H9 (cell line): Measurements from ENCODE around the gene PDXP. TPM values are rescaled to one million over a fixed set of nuclear protein-coding genes. Genes with fewer than 3 reads are reported as not detected.

Experiments
- DNase-seq: peaks from one replicate; pipeline ENCODE4 v3.0.0-alpha.2; 2017
- H2AFZ ChIP-seq: one replicate; pipeline ENCODE4 v1.6.1; 2013; ENCODE audit warnings: mild to moderate bottlenecking, low read length, control low read depth, moderate library complexity
- H2AK5ac ChIP-seq: 2 replicates; pipeline ENCODE4 v1.6.1; 2013; ENCODE audit warnings: low read length, control low read depth, mixed read lengths; ENCODE audit not compliant: insufficient read length
- H2BK120ac ChIP-seq: one replicate; pipeline ENCODE4 v1.6.1; 2013; ENCODE audit warnings: low read depth, mild to moderate bottlenecking, low read length, control low read depth, inconsistent platforms; ENCODE audit not compliant: poor library complexity, severe bottlenecking
- H2BK12ac ChIP-seq: 2 replicates; pipeline ENCODE4 v1.6.1; 2013; ENCODE audit warnings: low read length, control low read depth, mixed read lengths, low read depth; ENCODE audit not compliant: insufficient read length
- H2BK15ac ChIP-seq: 2 replicates; pipeline ENCODE4 v1.6.1; 2013; ENCODE audit warnings: low read depth, low read length, control low read depth
- H2BK20ac ChIP-seq: one replicate; pipeline ENCODE4 v1.6.1; 2013; ENCODE audit warnings: low read depth, mild to moderate bottlenecking, low read length, control low read depth, inconsistent platforms; ENCODE audit not compliant: poor library complexity, severe bottlenecking
- H2BK5ac ChIP-seq: 2 replicates; pipeline ENCODE4 v1.6.1; 2013; ENCODE audit warnings: low read length, control low read depth, mixed read lengths; ENCODE audit not compliant: insufficient read length
- H3K14ac ChIP-seq: 2 replicates; pipeline ENCODE4 v1.6.1; 2013; ENCODE audit warnings: low read length, control low read depth; ENCODE audit not compliant: insufficient read depth
- H3K18ac ChIP-seq: 2 replicates; pipeline ENCODE4 v1.6.1; 2013; ENCODE audit warnings: low read depth, mild to moderate bottlenecking, mixed read lengths, low read length, control low read depth; ENCODE audit not compliant: insufficient read length
- H3K23ac ChIP-seq: 2 replicates; pipeline ENCODE4 v1.6.1; 2013; ENCODE audit warnings: low read length, control low read depth, mixed read lengths, low read depth; ENCODE audit not compliant: insufficient read length
- H3K23me2 ChIP-seq: 2 replicates; pipeline ENCODE4 v1.6.1; 2013; ENCODE audit warnings: low read depth, mild to moderate bottlenecking, mixed read lengths, low read length, control low read depth; ENCODE audit not compliant: insufficient read length, poor library complexity, severe bottlenecking
- H3K27ac ChIP-seq: 2 replicates; pipeline ENCODE4 v1.5.1; 2013; ENCODE audit warnings: low read length, control low read depth, mixed read lengths, low read depth; ENCODE audit not compliant: insufficient read length
- H3K27me3 ChIP-seq: 2 replicates; pipeline ENCODE4 v1.6.1; 2013; ENCODE audit warnings: low read length, control low read depth, inconsistent platforms; ENCODE audit not compliant: insufficient read depth
- H3K4ac ChIP-seq: 2 replicates; pipeline ENCODE4 v1.6.1; 2013; ENCODE audit warnings: low read depth, mild to moderate bottlenecking, control low read depth, inconsistent platforms, low read length, moderate library complexity
- H3K4me1 ChIP-seq: 2 replicates; pipeline ENCODE4 v1.6.1; 2013; ENCODE audit warnings: low read length, control low read depth, inconsistent platforms; ENCODE audit not compliant: insufficient read depth
- H3K4me2 ChIP-seq: 2 replicates; pipeline ENCODE4 v1.6.1; 2013; ENCODE audit warnings: low read length, control low read depth, mixed read lengths; ENCODE audit not compliant: insufficient read length, insufficient read depth
- H3K56ac ChIP-seq: 2 replicates; pipeline ENCODE4 v1.6.1; 2013; ENCODE audit warnings: low read depth, mild to moderate bottlenecking, mixed read lengths, low read length, control low read depth; ENCODE audit not compliant: insufficient read length
- H3K79me1 ChIP-seq: 2 replicates; pipeline ENCODE4 v1.6.1; 2013; ENCODE audit warnings: low read depth, mild to moderate bottlenecking, moderate library complexity, low read length, control low read depth, inconsistent platforms; ENCODE audit not compliant: insufficient read depth, poor library complexity, severe bottlenecking
- H3K79me2 ChIP-seq: 2 replicates; pipeline ENCODE4 v1.6.1; 2013; ENCODE audit warnings: low read length, control low read depth, inconsistent platforms; ENCODE audit not compliant: insufficient read depth
- H3K9ac ChIP-seq: 2 replicates; pipeline ENCODE4 v1.6.1; 2013; ENCODE audit warnings: low read length, control low read depth, mixed read lengths; ENCODE audit not compliant: insufficient read length; ENCODE audit errors: extremely low read depth
- H3K9me3 ChIP-seq: one replicate; pipeline ENCODE4 v1.6.1; 2013; ENCODE audit warnings: low read depth, low read length, inconsistent platforms; ENCODE audit not compliant: control insufficient read depth
- H3T11ph ChIP-seq: one replicate; pipeline ENCODE4 v1.6.1; 2013; ENCODE audit warnings: mild to moderate bottlenecking, low read length, control low read depth, inconsistent platforms
- H4K20me1 ChIP-seq: one replicate; pipeline ENCODE4 v1.6.1; 2013; ENCODE audit not compliant: control insufficient read depth, insufficient read length, insufficient read depth
- H4K5ac ChIP-seq: 2 replicates; pipeline ENCODE4 v1.6.1; 2013; ENCODE audit warnings: low read depth, mild to moderate bottlenecking, mixed read lengths, low read length, control low read depth; ENCODE audit not compliant: insufficient read length
- H4K8ac ChIP-seq: replicated peaks from 2 replicates; pipeline ENCODE4 v1.6.1; 2013; ENCODE audit warnings: low read length, control low read depth, mixed read lengths, low read depth; ENCODE audit not compliant: insufficient read length
- H4K91ac ChIP-seq: 2 replicates; pipeline ENCODE4 v1.6.1; 2013; ENCODE audit warnings: low read depth, mild to moderate bottlenecking, moderate library complexity, mixed read lengths, low read length, control low read depth; ENCODE audit not compliant: insufficient read length
- H3K27ac Mint-ChIP-seq, 3 experiments: 2 replicates in 2 of 3; 3 replicates in 1 of 3; pipeline ENCODE4 v1.8.0; 2020 to 2021; ENCODE audit warnings: mixed read lengths in 3 of 3, mild to moderate bottlenecking in 1 of 3, moderate library complexity in 1 of 3
- H3K27me3 Mint-ChIP-seq: 2 replicates; pipeline ENCODE4 v1.8.0; 2021; ENCODE audit warnings: low read depth, mild to moderate bottlenecking, moderate library complexity, mixed read lengths
- H3K36me3 Mint-ChIP-seq, 3 experiments: 2 replicates in 2 of 3; 3 replicates in 1 of 3; pipeline ENCODE4 v1.8.0; 2020 to 2021; ENCODE audit warnings: low read depth in 3 of 3, mixed read lengths in 3 of 3; ENCODE audit not compliant: insufficient read depth in 1 of 3
- H3K4me1 Mint-ChIP-seq, 2 experiments: 2 replicates each; pipeline ENCODE4 v1.8.0; 2020; ENCODE audit warnings: mixed read lengths in 2 of 2
- H3K4me3 Mint-ChIP-seq, 2 experiments: 2 replicates in 1 of 2; 3 replicates in 1 of 2; pipeline ENCODE4 v1.8.0; 2020 to 2021; ENCODE audit warnings: mild to moderate bottlenecking in 2 of 2, mixed read lengths in 2 of 2, moderate library complexity in 1 of 2
- H3K9me3 Mint-ChIP-seq, 2 experiments: 2 replicates in 1 of 2; 3 replicates in 1 of 2; pipeline ENCODE4 v1.8.0; 2020; ENCODE audit warnings: mild to moderate bottlenecking in 2 of 2, mixed read lengths in 2 of 2, moderate library complexity in 1 of 2
- CTCF ChIP-seq: fragments of 200-600 bp; sonication (generic); conservative IDR thresholded peaks from 3 replicates; pipeline ENCODE4 v1.8.0; 2021; ENCODE audit warnings: antibody characterized with exemption, mild to moderate bottlenecking
- WGBS: extraction: QIAGEN DNeasy Blood & Tissue Kit; methylation state at CpG from one replicate; pipeline ENCODE4 v1.1.7; 2013; ENCODE audit warnings: missing lambda C conversion rate, low lambda C conversion rate, mixed read lengths; ENCODE audit not compliant: insufficient read length; ENCODE audit errors: extremely low coverage; 5-methylcytosine and 5-hydroxymethylcytosine counted together
- total RNA-seq: library from RNA; stranded (reverse); gene quantifications from 2 replicates; pipeline ENCODE4 v1.2.1, GENCODE V29; 2021

Gene PDXP
- total RNA-seq, 1 experiment from 2014 or later, result 41.0 TPM

- no peak overlapping the region for H4K8ac ChIP-seq
- H3K4me2 ChIP-seq, result peak overlapping the region; percentile 76
- H3K4me1 ChIP-seq, result no peaks in the 10 kb centered on the region
- H3K79me2 ChIP-seq, result no peaks in the 10 kb centered on the region
- no peak overlapping the region for H3K14ac ChIP-seq
- no peak overlapping the region for H2BK120ac ChIP-seq
- peaks cover 3% of the 10 kb centered on the region for H3K23me2 ChIP-seq
- H3T11ph ChIP-seq, result no peak overlapping the region
- no peak for TF ChIP-seq CTCF
- H3K4ac ChIP-seq, result no peak overlapping the region
- H3K27me3 Mint-ChIP-seq, result peaks cover 6% of the 10 kb centered on the region
- WGBS, result no CpG with 5 or more reads among the region's 42 CpGs
- H3K9ac ChIP-seq, result no peak overlapping the region
- H2AFZ ChIP-seq, result no peak overlapping the region
- H3K36me3 Mint-ChIP-seq, result no peaks in the 10 kb centered on the region; a peak in 1 of 7 replicates
- peak; percentile 97 for DNase-seq
- H3K9me3 ChIP-seq, result no peaks in the 10 kb centered on the region
- H3K9me3 Mint-ChIP-seq, result no peaks in the 10 kb centered on the region
- H3K79me1 ChIP-seq, result no peaks in the 10 kb centered on the region
- H3K4me3 Mint-ChIP-seq, result peak overlapping the region; percentile 60 to 73
- no peak overlapping the region for H3K27ac ChIP-seq
- no peak overlapping the region for H3K56ac ChIP-seq
- no peak overlapping the region for H3K18ac ChIP-seq
- no peak overlapping the region for H2BK12ac ChIP-seq
- H2BK15ac ChIP-seq, result no peak overlapping the region
- no peak overlapping the region for H2BK5ac ChIP-seq
- no peak overlapping the region for H2AK5ac ChIP-seq
- peak overlapping the region in 2 of 3 experiments; percentile 61 to 89; a peak in 3 of 7 replicates for H3K27ac Mint-ChIP-seq
- H4K91ac ChIP-seq, result no peak overlapping the region
- no peak overlapping the region for H2BK20ac ChIP-seq
- H4K20me1 ChIP-seq, result no peaks in the 10 kb centered on the region
- no peak overlapping the region for H4K5ac ChIP-seq
- no peaks in the 10 kb centered on the region for H3K27me3 ChIP-seq
- H3K23ac ChIP-seq, result no peak overlapping the region
- H3K4me1 Mint-ChIP-seq, result peaks cover 5 to 24% of the 10 kb centered on the region in 2 experiments
Observed at GRCh38 chr22:37676736-37677492, 18.4 kb downstream of the PDXP start.
